T follicular helper cell (primary cell): ENCODE measurements around the gene EEPD1.
"Not testable (repeated sequence)": the region's sequence is repeated elsewhere in the genome, so short reads cannot be mapped to it uniquely, and the experiment has no call there.

Source experiments
- DNase-seq: peaks from one replicate; pipeline ENCODE4 v3.0.0-alpha.2; 2020; ENCODE audit warnings: low read depth

EEPD1 gene

DNA sequence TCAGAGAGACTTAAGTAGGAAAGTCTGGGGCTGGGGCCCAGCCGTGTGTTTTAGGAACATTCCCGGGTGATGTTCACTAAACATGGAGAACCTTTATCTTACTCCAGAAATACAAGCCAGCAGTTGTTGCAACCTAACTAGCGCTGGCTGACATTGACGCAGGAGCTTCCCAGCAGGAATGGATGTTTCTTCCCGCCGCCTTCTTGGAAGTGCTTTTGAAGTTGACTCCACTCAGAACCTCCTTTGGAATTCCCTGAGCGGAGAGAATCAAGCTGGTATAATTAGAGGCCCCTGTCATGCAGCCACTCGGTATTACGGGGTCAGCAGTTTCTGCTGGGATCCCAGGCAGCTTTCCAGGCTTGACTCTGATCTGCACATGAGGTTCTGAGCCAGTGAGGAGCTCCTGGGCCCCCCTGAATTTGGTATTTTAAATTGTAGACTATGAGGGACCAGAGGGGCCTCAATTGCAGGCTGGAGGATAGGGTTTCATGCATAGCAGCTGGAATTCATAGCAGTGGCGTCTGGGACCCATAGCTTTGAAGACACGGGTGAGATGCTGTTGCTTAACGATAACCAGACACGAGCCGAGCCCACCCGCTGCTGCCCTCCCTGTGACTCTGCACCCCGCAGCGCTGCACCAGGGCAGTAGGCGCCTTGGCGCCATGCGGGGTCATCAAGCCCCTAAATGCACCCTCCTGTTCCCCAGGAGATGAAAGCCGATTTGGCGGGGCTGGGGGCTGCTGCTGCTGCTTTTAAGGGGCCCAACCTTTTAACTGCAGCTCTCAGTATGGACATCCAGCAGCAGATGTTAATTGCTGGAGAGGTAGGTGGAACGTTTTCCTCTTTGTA is 61.8 kb downstream of the EEPD1 start:
- DNase-seq = no peak

DNA sequence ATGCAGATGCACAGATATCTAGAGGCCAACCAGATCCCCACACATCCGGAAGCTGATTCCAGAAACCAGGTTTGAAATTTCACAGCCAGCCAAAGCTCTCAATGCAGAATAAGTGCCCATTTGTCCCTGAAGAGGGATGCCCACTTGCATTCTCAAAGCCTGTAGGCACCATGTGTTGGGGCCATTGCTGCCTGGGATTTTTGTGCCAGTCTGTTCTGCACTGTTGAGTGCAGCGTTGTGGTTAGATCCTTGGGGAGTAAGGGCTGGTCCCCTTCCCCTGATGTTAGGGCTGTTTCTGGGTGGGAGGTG is 62.4 kb downstream of the EEPD1 start:
- DNase-seq = no peak

DNA sequence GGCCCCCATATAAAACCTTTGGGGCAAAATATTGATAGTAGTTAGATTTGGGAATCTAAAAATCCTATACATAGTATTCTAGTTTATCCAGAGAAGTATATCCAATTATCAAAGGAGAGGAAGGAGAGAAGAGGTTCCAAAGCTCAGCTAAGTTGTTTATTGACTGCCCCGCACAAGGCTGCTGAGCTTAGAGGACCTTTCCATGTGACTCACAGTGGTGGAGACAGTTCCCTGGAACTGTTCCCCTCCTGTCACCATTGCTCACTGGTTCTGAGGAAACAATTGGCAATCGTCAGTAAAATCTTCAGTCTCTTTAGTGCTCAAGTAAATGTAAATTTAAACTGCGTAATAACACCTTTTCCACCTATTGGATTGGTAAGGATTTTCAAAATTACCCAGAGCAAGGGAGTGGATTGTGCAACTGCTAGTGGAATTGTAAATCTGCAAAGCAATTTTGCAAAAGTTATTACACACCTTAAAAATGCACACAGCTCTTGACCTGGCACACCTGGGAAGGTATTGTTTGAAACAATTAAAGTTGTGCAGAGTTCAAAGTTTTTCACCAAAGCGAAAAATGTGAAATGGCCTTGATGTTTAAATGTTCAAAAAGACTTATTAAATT is 63.1 kb downstream of the EEPD1 start:
- DNase-seq = no peak

DNA sequence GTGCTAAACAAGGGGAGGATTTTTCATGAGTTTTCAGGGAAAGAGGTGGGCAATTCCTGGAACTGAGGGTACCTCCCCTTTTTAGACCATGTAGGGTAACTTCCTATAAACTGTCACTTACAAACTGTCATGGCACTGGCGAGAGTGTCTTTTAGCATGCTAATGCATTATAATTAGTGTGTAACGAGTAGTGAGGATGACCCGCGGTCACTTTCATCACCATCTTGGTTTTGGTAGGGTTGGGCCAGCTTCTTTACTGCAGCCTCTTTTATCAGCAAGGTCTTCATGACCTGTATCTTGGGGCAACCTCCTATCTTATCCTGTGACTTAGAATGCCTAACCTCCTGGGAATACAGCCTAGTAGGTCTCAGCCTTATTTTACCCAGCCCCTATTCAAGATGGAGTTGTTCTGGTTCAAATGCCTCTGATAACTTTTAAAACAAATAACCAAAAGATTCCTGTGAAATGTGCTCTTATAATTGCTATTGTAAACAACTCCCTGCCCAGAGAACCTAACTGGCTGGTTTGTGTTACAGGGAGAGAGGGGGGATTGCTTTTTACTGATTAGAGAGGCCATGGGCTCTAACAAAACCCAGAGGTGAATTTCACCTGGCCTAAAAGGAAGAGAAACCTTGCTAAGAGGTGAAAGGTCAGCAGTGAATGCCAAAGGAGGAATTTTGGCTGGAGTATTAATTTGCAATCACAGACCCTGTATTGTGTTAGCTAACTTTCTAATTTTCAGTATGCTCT is 64.3 kb downstream of the EEPD1 start:
- DNase-seq = no peak

DNA sequence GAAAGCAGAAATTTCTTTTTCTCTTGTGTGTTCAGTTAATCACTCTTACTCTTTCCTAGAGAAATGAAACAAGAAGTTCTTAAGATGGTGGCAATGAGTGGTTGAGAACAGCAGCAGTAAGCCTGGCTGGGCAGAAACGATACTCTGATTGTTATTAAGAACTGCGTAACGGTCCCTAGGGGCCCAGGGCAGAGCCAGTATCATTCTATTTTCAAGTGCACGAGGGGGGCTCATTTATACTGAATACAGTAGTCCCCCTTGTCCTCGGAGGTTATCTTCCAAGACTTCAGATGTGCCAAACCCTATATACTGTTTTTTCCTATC is 64.9 kb downstream of the EEPD1 start:
- no peak for DNase-seq

DNA sequence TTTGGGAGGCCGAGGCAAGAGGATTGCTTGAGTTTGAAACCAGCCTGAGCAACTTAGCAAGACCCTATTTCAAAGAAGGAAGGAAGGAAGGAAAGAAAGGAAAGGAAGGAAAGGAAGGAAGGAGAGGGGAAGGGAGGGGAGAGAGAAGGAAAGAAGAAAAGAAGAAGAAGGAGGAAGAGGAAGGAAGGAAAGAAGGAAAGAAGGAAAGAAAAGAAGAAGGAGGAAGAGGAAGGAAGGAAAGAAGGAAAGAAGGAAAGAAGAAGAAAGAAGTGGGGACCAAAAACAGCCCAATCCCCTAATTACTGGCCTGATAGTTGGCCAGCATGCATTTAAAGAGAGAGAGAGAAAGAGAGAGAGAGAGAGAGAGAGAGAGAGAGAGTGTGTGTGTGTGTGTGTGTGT is 66.4 kb downstream of the EEPD1 start:
- no peak for DNase-seq

DNA sequence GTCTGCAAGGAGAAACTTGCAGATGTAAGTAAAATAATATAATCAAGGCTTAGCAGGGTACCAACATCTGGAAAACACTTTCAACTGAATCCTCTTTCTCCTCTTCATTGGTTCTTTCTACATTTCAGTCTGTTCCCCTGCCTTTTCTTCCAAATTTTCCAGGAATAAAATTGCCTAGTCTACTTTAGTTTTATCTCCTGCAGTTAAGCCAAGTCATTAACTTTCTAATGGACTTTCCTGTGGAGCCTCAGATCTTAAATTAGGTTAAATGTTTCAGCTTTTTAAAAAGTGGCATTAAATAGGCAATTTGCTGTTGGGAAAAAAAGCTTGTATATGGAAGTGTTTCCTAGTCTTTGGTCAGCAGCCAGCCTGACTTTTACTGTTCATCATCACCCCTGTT is 70.8 kb downstream of the EEPD1 start:
- DNase-seq = no peak

DNA sequence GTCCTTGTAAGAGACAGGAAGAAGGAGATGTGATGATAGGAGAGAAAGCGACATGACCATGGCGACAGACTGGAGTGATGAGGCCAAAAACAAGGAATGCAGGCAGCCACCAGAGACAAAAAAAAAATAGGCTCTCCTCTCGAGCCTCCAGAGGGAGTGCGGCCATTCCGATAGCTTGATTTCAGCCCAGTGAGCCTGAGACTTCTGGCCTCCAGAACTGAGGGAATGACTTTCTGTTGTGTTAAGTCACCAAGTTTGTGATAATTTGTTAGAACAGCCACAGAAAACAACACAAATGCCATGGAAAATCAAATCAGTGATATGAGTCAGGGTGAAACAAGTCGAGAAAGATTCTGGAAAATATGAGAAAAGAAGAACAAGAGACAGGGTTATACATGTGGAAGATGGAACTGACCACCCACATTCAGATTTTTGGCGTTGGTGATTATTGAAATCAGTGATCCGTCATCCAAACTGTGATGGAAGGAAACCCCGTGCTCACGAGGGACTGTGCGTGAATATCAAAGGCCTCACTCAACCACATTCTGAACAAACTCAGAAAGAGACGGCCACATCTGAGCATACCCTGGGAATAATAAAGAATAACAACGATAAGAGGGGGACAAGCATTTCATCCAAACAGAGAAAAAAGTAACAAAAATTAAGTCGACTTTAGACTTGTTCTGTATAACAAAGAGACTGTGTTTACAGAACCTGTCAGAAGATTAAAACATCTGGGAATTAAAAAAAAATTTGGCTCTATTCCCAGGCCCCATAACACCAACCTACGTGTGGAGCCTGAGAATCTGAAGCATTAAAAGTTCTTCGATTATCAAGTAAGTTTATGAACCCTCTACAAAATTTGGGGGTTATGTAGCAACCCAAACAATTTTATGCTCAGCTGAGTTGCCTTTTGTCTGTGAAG is 72.1 kb downstream of the EEPD1 start:
- no peak for DNase-seq

DNA sequence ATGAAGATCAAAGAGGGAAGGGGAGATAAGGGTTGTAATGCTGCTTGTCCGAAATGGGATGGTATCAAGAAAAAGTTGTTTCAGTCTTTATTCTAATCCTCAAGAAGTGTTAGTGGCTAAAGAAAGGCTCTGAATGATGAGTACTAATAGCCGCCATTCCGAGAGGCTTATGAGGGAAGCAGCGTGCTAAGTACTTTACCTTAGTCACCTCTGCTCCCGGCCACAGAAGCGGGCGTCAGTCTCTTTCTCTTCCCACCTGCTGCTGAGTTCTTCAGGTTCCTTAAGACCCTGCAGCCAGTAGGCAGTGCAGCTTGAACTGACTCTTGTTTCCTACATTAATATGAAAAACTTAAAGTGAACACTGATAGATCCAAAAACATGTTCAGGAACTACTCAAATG is 73.1 kb downstream of the EEPD1 start:
- DNase-seq = no peak

DNA sequence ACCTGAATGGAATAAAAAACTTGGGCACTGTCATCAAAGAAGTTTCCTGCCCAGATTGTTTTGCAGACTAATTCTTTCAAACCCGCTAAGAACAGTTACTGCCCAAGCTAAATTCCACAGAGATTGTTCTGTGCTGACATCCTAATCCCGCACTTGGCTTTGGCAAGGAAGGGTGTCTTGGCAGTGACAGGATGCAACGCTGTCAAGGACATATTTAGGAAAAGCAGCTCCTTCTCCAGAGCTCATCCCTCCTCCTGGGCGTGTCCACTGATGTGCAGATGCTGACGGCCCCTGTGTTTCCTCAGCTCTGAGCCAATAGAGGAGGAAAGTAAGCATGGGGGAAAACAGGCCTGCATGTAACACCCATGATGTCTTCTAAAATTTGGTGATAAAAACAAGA is 74.2 kb downstream of the EEPD1 start:
- no peak for DNase-seq

DNA sequence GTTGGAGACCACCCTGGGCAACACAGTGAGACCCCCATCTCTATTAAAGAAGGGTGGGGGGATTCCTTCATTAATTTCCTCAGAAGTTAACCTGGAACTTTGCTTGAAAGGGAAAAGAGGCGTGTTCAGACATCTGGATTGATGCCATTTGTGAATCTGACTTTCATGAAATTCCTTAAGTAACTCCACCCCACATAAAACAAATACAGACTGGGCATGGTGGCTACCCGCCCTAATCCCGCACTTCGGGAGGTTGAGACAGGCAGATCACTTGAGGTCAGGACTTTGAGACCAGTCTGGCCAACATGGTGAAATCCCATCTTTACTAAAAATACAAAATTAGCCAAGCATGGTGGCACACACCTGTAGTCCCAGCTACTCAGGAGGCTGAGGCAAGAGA is 75.0 kb downstream of the EEPD1 start:
- no peak for DNase-seq

DNA sequence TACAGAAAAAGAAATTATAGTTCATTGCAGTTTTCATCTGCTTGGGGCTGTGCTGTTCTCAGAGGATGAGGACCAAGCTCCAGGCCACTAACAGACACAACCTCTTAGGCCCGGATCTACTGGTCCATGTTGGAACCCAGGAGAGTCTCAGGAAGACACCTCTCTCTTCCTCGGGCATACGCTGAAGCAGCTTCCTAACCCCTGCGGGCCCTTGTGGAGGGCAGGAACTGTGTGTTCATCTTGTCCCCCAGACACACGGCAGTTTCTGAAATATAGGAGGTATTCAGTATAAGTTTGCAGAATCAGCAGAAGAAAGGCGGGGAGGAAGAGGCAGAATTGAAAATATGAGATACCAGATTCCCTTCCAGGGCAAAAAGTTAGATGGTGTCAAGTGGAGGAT is 78.4 kb downstream of the EEPD1 start:
- DNase-seq = no peak

DNA sequence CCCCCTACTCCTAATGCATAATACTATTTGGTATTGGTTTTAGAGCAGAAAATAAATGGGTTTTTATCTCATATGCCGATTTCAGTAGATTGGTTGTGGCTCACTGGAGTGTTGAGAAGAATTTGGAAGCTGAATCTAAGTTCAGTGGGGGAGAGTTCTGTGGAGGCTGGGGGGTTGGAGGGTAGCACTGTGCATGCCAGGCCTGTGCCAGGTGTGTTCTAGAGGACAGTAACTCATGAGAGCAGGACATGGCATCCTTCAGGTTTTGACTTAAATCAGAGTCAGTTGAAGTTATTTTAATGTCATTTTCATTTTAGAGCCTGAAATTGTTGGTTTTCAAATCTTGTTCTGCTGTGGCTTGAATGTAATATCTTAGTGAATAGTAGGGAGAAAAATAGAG is 79.5 kb downstream of the EEPD1 start:
- DNase-seq = no peak

DNA sequence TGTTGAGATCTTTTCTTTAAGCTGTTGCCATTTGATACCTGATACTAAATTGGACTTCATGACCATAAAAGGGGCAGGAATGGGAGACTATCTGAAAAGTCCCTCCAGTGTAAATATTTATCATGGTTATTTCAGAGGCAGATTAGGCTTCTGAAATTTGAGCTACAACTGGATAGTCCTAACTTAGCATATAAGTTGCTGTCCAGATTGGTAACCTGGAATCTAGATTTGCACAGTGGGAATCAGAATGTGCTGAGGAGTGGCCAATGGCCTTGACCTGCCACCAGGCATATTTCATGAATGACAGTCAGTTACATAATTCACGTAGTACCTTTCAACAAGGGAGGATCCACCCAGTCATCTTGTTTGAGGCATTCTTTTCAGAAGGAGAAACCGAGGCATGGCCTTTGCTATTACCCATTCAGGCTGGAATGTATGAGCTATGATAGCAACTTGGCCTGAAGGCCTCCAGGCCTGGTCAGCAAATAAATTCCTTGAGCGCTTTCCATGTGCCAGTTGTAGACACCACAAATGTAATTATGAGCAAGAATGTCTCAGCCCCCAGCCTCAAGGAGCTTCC is 80.0 kb downstream of the EEPD1 start:
- DNase-seq = no peak

DNA sequence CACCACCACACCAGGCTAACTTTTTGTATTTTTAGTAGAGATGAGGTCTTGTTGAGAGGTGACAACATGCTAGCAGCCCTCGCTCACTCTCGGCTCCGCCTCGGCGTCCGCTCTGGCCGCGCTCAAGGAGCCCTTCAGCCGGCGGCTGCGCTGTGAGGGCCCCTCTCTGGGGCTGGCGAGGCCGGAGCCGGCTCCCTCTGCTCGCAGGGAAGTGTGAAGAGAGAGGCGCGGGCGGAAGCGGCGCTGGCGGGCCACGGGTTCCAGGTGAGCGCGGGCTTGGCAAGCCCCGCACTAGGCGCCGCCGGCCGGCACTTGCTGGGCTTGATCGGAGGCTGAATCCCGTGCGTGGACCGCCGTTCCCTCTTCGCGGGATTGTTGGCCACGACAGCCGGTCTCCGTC is 83.0 kb downstream of the EEPD1 start:
- DNase-seq = no peak

DNA sequence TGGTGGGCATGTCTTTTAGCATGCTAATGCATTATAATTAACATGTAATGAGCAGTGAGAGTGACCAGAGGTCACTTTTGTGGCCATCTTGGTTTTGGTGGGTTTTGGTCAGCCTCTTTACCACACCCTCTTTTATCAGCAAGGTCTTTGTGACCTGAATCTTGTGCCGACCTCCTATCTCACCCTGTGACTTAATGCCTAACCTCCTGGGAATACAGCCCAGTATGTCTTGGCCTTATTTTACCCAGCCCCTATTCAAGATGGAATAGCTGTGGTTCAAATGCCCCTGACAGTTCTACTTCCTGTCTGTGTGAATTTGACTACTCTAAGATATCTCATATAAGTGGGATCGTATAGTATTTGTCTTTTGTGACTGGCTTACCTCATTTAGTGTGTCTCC is 85.1 kb downstream of the EEPD1 start:
- no peak for DNase-seq

DNA sequence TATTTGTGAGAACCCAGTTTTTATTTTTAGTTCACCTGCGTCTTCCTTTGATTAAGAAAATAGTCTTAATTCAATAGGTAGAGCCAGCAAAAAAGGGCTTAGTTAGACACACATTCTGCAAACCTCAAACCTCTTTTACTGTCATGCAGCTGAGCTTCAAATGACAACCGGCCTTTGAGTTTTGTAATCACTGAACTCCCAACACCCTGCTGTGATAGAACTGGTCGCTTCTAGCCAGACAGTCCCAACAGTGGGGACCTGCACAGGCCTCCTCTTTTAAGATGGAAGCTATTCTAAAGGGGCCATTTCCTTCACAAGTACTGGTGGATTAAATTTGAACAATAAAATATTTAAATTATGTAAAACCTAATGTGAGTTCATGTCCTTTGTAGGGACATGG is 90.3 kb downstream of the EEPD1 start:
- not testable (repeated sequence) for DNase-seq

DNA sequence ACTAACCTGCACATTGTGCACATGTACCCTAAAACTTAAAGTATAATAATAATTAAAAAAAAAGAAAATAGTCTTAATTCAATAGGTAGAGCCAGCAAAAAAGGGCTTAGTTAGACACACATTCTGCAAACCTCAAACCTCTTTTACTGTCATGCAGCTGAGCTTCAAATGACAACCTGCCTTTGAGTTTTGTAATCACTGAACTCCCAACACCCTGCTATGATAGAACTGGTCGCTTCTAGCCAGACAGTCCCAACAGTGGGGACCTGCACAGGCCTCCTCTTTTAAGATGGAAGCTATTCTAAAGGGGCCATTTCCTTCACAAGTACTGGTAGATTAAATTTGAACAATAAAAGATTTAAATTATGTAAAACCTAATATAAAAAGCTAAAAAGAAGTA is 90.9 kb downstream of the EEPD1 start:
- DNase-seq = not testable (repeated sequence)

DNA sequence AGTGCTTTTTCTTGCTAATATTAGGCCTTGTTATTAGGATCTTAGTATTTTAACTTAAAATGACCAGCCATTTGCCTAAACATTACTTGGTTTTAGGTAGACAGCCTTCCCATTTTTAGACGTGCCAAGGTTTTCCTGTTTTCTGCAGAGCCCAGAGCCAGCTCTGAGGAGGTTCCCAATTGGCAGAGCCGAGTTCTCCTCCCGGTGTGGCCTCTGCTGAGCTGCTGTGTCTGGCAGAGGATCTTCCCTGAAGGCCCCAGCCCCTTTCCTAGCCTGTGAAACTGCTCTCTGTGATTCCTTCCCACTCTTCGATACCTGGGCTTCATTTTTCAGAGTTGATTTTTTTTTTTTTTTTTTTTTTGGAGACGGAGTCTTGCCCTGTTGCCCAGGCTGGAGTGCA is 91.4 kb downstream of the EEPD1 start:
- no peak for DNase-seq

DNA sequence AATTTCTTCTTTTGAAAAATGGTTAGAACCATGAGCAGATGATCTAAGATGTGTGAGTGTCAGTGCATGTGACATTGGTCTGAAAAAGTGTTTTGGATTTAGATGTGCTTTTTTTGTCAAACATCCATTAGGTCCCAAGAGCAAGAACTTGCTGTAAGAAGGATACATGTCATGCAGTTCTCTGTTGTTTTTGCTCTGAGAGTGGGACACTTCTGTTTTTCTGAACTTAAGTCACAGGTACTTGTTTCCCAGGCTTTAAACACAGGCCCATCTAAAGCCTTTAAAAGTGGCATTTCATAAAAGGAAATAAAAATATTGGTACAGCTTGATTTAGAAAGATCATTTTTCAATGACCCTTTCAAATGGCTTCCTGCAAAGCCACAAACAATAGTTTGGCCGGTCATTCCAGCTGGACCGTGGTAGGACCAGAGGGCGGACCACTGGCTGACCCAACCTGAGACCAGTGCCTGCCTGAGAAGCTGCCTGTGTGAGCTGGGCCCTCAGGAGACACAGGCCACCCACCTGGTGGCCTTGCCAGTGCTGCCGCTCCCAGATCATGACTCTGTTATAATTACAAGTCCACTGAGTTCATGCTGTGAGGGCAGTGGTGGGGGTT is 92.7 kb downstream of the EEPD1 start:
- DNase-seq = no peak

DNA sequence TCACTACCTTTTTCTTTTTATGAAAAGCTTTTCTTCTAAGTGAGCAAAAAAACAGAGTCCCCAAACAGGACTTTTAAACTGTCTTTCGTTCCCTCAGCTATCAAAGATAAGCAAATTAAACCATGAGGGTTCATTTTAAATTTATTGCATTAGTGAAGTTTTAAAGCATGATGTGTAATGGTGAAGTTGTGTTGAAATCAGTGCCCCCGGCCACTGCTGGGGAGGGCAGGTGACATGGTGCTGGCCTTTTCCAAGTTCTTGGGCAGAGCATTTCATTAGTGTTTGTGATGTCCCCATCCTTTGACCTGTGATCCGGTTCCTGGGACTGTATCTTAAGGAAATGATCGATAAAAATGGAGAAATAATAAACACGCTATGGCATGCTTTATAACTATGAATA is 96.0 kb downstream of the EEPD1 start:
- no peak for DNase-seq

DNA sequence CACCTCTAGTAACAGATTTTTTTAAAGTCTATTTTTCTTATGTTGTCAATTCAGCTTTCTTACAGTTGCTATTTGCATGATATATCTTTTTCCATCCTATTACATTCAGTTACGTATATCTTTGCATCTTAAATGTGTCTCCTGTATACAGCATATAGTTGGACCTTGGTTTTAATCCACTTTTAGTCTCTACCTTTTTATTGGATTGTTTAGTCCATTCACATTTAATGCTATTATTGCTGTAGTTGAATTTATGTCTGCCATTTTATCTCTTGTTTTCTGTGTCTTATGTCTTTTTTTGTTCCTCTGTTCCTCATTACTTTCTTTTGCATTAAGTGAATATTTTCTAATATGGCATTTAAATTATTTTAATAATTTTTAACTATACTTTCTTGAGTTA is 100.6 kb downstream of the EEPD1 start:
- no peak for DNase-seq
